CD4-positive, alpha-beta T cell treated with Interleukin-1 beta for 1 hour (primary cell): ENCODE measurements around the gene KIAA1671.

Experiments used
- DNase-seq, 2 donors: peaks; one replicate each; pipeline ENCODE4 v3.0.0-alpha.2; 2020 to 2022

KIAA1671 gene

DNA sequence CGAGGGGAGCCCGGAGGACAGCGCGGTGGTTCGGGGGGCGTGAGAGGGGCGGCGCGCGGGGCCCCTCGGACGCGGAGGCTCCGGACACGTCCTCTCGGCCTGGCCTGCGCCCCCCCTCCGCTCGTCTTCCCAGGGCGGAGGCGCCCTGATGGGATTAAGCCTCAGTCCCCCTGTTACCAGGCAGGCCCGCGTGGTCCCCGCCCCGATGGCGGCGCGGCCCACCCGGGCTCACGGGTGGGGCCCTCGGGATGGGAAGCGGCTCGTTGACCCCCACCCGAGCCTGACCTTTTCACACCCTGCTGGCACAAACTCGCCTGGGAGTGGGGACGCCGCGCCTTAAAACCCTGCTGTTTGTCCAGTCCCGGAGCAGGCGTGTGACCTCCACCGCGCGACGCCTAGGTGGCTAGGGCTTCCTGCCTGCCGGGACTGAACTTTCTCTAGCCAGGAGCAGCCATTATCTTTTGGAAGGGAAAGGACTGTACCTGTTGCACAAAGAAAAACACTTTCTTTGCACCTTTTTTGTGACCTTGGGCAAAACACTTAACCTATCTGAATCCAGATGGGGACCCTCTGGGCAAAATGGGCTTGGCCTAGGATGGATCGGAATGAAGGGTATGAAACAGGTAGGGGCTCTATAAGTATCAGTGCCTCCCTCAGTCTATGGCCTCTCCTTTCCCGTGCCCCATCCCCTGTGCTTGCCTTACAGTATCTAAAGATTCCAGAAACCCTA is 1.0 kb downstream of the KIAA1671 start:
- no peak for DNase-seq

DNA sequence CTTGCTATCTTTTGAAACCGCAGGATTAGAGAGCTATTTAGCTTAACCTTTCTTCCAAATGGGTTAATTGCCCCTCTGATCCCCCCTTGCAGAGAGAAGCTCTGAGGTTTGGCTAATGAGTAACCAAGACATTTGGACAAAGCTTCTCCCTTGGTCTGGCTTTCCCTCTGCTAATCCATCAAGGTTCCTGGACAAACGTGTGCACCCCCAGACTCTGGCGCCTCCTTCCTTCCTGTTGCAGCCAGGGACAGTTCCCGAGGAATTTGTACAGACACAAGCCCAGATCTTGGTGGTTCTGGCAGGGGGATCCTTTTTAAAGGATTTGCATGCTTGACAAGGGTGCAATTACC is 1.6 kb downstream of the KIAA1671 start:
- no peak for DNase-seq

DNA sequence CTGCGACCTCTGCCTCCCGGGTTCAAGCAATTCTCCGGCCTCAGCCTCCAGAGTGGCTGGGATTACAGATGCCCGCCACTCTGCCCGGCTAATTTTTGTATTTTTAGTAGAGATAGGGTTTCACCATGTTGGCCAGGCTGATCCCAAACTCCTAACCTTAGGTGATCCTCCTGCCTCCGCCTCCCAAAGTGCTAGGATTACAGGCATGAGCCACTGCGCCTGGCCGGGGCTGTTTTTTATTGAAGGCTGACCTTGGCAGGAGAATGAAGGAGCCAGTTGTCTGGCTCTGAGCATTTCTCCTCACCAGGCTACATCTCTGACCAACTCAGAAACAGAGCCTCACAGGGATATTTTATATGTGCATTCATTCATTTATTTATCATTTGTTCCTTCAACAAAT is 2.3 kb downstream of the KIAA1671 start:
- no peak for DNase-seq

DNA sequence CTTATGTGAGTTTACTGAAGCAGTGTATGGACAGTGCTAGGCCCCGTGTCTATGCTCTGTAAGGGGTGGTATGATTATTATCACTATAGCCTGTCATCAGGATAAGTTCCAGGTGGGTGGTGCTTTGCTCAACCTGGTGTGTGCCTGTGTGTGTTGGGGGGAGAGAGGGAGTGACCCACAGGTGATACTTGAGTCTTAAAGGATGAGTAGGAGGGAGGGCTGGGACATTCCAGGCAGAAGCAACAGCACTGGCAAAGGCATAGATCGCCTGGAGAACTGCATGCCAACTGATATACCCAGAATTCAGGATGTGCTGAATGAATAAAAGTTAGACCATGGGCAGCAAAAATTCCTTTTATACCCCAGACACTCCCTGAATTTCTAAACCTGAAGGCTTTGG is 4.5 kb downstream of the KIAA1671 start:
- no peak for DNase-seq

DNA sequence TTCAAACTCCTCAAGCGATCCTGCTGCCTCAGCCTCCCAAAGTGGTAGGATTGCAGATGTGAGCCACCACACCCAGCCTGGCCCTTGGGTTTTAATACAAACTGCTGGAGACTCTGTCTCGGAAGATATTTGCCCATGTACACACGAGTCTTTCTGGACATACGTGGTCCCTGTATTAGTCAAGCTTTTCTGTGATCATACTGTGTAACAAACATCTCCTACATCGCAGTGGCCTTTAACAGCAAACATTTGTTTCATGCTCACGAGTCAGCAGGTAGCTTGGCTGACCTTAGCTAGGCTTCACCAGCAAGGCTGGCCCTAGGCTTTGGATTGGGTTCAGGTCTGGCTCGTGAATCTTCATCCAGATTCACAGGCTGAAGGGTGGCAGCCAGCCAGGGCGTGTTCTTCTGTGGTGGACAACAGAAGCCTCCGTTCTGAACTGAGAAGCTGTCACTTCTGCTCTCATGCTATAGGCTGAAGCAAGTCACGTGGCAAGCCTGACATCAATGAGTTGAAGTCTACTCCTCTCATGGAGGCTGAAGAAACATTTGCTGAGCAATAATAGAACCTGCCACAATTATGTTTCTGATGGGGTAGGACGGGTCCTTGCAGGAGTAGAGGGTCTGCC is 8.8 kb downstream of the KIAA1671 start:
- DNase-seq = no peak

DNA sequence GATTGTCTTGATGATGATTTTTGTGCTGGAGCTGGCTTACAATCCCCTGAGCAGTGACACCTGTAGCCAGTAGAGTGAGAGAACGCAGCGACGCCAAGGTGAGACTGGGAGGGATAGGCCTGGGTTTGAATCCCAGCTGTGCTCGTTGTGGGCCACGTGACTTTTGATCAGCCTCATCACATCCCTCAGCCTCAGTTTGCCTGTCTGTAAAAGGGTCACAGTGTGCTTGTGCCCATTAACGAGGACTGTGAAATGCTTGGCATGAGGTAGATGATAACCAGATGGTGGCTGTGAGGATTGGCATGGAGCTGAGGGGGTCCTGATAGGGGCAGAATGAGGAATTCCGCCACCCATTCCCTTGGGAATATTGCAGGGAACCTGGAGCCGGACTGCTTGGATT is 9.6 kb downstream of the KIAA1671 start:
- no peak for DNase-seq

DNA sequence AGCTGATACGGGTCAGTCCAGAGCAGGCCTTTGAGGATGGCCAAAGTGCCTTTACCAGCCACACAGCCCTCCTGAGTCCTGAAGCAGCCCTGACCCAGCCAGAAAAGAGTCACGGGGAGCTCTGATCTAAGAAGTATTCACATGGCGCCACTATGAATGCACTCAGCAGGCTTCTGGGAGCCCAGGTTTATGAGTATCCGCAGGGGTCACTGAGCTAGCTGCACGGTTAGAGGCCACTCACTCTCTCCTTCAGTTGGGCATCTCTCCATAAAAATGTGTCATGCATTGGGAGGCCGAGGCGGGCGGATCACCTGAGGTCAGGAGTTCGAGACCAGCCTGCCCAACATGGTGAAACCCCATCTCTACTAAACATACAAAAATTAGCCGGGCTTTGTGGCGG is 10.3 kb downstream of the KIAA1671 start:
- DNase-seq = no peak

DNA sequence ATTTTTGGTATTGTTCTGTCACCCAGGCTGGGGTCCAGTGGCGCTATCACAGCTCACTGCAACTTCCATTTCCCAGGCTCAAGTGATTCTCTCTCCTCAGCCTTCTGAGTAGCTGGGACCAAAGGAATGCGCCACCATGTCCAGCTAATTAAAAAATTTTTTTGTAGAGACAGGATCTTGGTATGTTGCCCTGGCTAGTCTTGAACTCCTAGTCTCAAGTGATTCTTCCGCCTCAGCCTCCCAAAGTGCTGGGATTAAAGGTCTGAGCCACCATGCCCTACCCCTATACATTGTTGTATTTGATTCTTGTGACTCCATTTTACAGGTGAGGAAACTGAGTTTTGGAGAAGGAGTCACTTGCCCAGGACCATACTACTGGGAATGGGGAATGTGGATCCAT is 11.9 kb downstream of the KIAA1671 start:
- no peak for DNase-seq

DNA sequence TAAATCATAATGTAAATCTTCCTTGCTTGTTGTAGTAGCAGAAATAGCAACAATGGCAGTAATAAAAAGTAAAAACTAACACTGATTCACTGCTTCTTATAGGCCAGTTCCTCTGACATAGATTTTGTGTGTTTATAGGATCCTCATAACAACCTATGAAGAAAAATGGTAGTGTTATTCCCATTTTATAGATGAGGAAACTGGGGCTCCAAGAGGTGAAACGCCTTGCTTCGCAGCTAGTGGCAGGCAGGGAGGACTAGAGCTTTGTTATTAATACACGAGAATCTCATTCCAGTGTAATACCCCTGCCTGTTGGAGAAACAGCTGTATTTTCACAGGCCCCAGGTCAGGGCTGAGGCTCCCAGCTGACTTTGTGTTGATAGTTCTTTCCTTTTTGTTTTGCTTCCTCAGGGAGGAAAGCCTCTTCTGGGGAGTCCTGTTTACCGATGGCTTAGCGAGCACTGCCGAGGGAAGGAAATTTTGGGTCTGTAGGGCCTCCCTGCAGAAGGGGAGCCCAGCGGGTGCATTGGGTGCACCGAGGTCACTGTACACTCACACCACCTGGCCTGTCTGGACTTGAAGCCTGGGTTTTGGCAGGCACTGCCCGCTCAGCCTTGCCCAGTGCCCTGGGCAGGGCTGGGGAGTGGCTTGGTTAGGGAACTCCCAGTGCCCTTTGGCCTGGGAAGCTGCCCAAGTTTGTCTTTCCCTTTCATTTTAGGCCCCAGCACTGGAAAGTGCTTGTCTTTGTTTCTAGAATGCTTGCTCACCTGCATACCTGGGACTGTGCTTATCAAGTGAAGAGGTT is 13.5 kb downstream of the KIAA1671 start:
- DNase-seq = no peak

DNA sequence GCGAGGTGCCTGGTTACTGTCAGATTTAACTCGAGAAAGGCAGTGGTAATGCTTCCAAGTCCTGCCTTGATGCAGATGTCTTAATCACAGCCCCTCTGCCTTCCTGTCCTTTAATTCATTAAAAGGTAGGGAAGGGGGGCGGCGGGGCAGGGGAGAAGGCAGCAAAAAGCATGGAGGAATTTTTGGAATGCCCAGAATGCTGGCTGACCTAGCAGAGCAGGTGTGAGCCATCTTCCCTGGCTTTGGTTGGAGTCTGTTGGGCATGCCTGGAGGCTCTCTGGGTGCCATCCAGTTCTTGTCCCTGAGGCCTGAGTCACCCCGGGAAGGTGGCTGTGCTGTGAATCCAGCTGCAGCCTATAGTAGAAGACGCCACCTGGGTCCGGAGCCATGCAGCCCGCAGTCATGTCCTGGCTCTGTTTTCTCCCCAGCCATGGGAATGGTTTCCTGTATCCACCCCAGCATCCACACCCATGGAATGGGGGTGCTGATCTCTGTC is 15.6 kb downstream of the KIAA1671 start:
- no peak for DNase-seq

DNA sequence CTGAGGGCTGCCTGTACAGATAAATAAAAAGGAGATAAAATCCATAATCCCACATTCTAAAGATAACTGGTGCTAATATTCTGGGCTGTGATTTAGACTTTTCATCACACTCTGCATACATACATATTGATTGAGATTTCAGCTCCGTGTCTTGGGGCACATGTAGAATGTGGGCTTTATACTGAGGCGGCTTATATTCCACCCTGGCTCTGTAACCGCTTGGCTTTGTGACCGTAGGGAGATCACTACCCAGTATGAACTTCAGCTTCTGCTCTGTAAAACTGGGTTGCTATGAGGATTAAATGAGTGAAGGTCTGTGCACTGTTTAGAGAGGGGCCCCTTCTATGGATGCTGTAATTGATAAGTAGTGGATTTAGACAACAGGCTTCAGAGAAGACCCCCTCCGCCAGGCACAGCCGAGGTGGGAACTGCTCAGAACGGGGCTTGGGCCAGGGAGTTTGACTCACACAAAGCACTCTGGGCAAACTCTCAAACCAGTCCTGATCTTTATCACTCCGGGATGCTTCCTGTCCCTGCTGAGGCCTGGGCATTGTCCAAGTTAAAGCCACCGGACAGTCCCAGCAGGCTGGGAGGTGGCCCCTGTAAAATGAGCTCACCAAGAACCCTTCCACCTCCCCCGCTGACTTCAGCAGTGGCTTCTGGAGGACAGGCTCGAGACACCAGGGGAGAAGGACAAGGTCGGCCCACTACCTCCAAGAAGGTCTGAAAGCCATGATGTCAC is 17.2 kb downstream of the KIAA1671 start:
- DNase-seq = no peak

DNA sequence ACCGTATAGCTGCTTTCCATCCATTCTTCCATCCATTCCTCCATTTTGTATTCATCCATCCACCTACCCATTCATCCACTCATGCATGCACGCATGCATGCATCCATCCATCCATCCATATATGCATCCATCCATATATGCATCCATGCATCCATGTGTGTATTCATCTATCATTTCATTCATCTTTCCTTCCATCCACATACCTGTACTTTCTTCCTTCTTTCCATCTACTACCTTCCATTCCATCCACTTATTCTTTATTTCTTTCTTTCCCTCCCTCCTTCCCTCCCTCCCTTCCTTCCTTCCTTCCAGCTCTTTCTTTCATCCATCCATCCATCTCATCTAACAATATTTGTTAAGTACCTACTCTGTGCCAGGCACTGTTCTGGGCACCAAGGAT is 19.9 kb downstream of the KIAA1671 start:
- no peak for DNase-seq

DNA sequence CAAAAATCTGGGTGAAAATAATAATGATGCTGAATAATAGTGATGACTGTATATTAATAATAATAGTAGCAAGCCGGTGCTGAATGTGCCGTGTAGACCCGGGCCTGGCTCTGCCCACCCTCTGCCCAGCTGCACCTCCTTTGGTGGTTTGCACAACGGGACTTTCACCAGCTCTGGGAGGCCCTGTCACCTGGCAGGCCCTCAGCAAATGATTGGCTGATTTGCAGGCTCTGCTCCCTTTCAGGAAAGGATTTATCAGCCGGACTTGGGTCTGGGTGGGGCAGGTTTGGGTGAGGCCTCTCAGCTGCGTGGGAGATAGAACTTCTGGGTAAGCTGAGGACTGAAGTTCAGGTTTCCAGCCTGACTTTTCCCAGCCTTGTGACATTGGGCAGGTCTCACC is 21.4 kb downstream of the KIAA1671 start:
- DNase-seq = no peak

DNA sequence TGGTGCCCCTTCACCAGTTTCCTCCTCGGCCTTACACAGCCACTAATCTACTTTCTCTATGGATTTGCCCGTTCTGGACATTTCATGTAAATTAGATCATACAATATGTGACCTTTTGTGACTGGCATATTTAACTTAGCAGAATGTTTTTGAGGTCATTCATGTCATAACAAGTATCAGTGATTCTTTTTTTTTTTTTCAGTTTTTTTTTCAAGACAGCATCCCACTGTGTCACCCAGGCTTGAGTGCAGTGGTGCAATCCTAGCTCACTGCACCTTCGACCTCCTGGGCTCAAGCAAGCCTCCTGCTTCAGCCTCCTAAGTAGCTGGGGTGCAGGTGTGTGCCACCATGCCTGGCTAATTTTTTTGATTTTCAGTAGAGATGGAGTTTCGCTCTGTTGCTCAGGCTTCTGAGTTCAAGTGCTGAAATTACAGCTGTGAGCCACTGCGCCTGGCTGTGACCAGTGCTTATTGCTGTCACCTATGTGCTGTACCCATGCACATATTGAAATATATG is 22.7 kb downstream of the KIAA1671 start:
- DNase-seq = no peak

DNA sequence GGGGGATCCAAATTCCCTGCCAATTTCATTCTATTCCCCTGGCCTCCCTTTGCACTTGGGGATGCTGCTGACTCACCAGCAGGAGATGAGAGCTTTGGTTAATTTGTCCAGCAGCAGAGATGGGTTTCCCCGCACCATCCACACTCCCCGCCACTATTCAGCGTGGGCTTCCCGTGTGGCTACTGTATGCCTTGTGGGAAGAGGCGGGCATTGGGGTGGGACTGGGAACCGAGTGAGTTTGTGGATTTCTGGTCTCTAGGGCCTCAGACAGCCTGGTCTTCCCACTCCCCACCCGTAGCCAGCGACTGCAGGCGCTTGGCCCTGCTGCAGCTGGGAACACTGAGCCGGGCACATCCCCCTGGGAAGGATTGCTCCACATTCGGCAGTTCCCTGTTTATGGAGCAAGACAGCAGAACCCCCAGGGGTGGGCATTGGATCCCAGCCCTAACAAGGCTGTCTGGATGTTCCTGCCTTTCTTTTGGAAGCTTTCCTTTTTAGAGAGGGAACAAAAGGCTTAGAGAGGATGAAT is 23.4 kb downstream of the KIAA1671 start:
- DNase-seq = no peak

DNA sequence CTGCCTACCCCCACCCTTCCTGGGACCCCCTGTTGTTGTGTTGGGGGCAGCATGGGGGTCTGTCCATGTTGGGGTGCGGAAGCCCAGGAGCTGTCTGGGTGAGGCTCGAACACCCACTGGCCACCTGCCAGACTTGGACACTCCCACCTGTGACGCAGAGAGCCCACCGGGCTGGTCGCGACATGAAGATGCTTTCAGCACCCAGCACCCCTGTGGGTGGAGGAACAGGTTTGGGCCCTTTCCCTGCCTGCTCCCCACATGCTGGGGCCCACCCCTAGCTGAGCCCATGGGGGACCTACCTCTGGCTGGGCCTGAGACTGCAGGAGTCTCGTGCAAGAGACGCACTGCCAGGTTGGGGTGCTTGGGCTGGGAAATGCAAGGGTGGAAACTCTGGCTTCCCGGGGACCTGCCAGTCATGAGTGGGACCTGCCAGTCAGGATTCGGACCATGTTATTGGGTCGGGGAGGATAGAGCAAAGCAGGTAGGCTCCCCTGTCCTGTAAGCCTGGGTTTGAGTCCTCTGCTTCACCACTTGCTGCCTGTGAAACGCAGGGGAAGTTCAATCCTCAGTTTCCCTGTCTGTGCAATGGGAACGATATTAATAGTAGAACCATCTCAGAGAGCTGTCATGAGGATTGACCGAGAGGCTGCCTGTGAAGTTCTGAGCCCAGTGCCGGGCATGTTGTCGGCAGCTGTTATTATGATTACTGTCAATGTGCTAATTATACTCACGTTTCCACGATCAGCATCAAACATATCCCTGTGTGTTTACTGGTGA is 24.1 kb downstream of the KIAA1671 start:
- no peak for DNase-seq

DNA sequence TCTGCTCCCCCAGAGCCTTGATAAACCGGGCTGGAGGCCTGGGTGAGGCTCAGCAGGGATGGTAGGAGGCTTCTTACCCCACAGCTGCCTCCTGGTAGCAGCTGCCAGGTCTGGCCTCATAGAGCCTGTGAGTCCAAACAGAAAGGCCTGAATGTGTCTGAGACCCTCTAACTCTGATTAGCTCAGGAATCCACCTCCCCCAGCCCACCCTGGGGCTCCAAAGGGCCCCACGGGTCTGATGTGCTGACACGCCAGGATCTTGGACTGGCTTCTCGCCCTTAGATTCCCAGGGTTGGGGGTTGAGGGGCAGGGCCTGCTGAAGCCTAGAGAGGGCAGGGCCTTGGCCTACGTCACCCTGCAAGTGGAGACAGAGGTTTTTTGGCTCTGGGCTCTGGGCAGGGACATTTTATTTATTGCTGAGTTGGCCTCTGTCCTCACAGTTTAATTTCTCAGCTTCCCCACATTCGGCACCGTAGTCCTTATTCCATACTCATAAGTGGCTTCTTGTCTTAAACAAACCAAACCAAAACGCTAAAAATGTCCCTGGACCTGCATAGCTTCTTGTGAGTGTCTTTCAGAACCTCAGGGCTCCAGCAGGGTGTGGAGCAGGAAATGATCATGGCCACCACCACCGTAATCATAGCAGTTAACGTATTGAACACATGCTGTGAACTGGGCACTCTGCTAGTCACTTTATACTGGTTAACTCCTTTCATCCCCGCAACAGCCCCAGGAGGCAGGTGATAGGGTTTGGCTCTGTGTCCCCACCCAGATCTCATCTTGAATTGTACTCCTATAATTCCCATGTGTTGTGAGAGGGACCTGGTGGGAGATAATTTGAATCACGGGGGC is 25.1 kb downstream of the KIAA1671 start:
- DNase-seq = no peak

DNA sequence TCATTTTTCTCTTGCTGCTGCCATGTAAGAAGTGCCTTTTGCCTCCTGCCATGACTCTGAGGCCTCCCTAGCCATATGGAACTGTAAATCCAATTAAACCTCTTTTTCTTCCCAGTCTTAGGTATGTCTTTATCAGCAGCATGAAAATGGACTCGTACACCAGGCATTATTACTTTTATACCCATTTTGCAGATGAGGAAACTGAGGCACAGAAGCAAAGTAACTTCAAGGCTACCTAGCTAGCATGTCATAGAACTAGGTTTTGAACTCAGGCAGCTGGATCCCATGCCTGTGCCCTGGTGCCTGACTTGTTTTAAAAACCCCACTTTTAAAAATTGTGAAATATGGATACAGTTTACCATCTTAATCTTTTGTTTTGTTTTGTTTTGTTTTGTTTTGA is 25.8 kb downstream of the KIAA1671 start:
- no peak for DNase-seq

DNA sequence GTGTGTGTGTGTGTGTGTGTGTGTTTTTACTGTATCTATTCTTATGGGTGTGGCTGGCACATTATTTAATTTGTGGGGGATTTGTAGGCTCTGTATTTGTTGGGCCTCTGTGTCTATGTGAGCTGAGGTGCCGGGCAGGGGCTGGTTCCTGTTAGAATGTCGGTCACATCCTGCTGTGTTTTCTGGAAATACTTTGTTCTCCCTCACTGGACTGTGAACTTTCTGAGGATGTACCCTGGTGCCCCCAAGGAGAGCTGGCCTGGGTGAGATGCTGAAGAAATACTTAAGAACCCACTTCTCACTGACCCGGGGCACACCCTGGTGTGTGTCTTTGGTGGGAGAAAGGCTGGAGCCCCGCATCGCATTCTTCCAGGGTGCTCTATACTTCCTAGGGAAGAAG is 28.6 kb downstream of the KIAA1671 start:
- DNase-seq = no peak

DNA sequence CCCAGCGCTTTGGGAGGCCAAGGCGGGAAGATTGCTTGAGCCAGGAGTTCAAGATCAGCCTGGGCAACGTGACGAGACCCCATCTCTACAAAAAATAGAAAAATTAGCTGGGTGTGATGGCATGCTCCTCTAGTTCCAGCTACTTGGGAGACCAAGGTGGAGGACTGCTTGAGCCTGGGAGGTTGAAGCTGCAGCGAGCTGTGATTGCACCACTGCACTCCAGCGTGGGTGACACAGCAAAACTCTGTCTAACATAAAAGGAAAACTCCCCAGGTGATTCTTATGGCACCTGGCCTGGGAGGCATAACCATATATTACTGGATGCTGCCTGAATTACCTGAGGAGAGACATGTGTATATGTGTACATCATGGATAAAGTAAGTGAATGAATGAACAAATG is 29.1 kb downstream of the KIAA1671 start:
- no peak for DNase-seq
